Measurements from ENCODE around the gene CASKIN2. TPM values are rescaled to one million over a fixed set of nuclear protein-coding genes. Genes with fewer than 3 reads are reported as not detected.

Gene CASKIN2
- total RNA-seq, 1 experiment from 2014 or later = 40.0 TPM

- in situ Hi-C loops (cut with HindIII; ENCODE audit: low pct_unique_long_range_greater_than_20kb, low sequenced_read_pairs) (no loop called here), intact Hi-C loops (cut with micrococcal nuclease; ENCODE audit: unreplicated experiment) (no loop called here)
- Histone ChIP-seq H3K36me3 (ENCODE audit: control insufficient read depth, insufficient read depth, low read length) (no peaks in the 10 kb centered on the region), H3K27me3 (ENCODE audit: control insufficient read depth, insufficient read depth, low read length) (no peaks in the 10 kb centered on the region), H3K4me1 (ENCODE audit: control insufficient read depth, insufficient read depth, low read length) (no peaks in the 10 kb centered on the region), H3K9me3 (ENCODE audit: control insufficient read depth, insufficient read depth, low read depth, low read length) (no peaks in the 10 kb centered on the region), H3K4me3 (ENCODE audit: low read depth in 2 of 2, low read length in 2 of 2) (no peak overlapping the region), H3K27ac (ENCODE audit: low read length) (no peak overlapping the region)
- TF ChIP-seq SIN3A (IDR thresholded peaks at IDR 0.05; ENCODE audit: borderline replicate concordance, insufficient read depth, low read depth, low read length) (no peak), REST (IDR thresholded peaks at IDR 0.05; ENCODE audit: insufficient read depth in 1 of 2, low read depth in 2 of 2, low read length in 1 of 2) (no peak), TCF7L2 (IDR thresholded peaks at IDR 0.05; ENCODE audit: low read depth, low read length) (no peak), POLR2AphosphoS5 (IDR thresholded peaks at IDR 0.05; ENCODE audit: low read depth, low read length) (no peak)
- no TSS peak for BruUV-seq (replicated peaks)
- no peak for DNase-seq (ENCODE audit: low read depth, low spot score)
- ChIA-PET CTCF (no interaction called here), POLR2A (interaction anchor here (0.5 kb wide), 1 partner anchor 140 kb away, joined by 3 read pairs; no protein-coding TSS in a partner anchor)
- ATAC-seq = 0 out of 2 replicates have a peak, but pooled peaks have one; percentile 19
These were observed 47.0 kb downstream of the CASKIN2 start for GRCh38 chr17:75468291-75468754.

- ChIA-PET POLR2A (interaction anchor here (0.7 kb wide), 1 partner anchor 9 kb away, joined by 3 read pairs; the partner anchor contains the start of gene TMEM94), CTCF (no interaction called here)
- ATAC-seq (no peak), DNase-seq (ENCODE audit: low read depth, low spot score) (no peak)
- Histone ChIP-seq H3K36me3 (ENCODE audit: control insufficient read depth, insufficient read depth, low read length) (no peaks in the 10 kb centered on the region), H3K27me3 (ENCODE audit: control insufficient read depth, insufficient read depth, low read length) (no peaks in the 10 kb centered on the region), H3K4me3 (ENCODE audit: low read depth in 2 of 2, low read length in 2 of 2) (no peak overlapping the region), H3K27ac (ENCODE audit: low read length) (no peak overlapping the region), H3K9me3 (ENCODE audit: control insufficient read depth, insufficient read depth, low read depth, low read length) (no peaks in the 10 kb centered on the region), H3K4me1 (ENCODE audit: control insufficient read depth, insufficient read depth, low read length) (peaks cover 2% of the 10 kb centered on the region)
- no TSS peak for BruUV-seq (replicated peaks)
- intact Hi-C loops (cut with micrococcal nuclease; ENCODE audit: unreplicated experiment) (no loop called here), in situ Hi-C loops (cut with HindIII; ENCODE audit: low pct_unique_long_range_greater_than_20kb, low sequenced_read_pairs) (no loop called here)
- TF ChIP-seq TCF7L2 (IDR thresholded peaks at IDR 0.05; ENCODE audit: low read depth, low read length) = no peak
- no peak for TF ChIP-seq CTCF (IDR thresholded peaks at IDR 0.05)
- no peak for TF ChIP-seq REST (IDR thresholded peaks at IDR 0.05; ENCODE audit: insufficient read depth in 1 of 2, low read depth in 2 of 2, low read length in 1 of 2)
- no peak for TF ChIP-seq POLR2AphosphoS5 (IDR thresholded peaks at IDR 0.05; ENCODE audit: low read depth, low read length)
- no peak for TF ChIP-seq SIN3A (IDR thresholded peaks at IDR 0.05; ENCODE audit: borderline replicate concordance, insufficient read depth, low read depth, low read length)
These were observed 50.3 kb downstream of the CASKIN2 start for GRCh38 chr17:75465039-75465438.

All from Panc1 (cell line).